ENCODE results near the gene PCSK1N. TPM values are rescaled to one million over a fixed set of nuclear protein-coding genes. Genes with fewer than 3 reads are reported as not detected.

Gene PCSK1N
- total and polyA plus RNA-seq, 2 of the 13 experiments (the other 11 are each of a cell fraction or from before 2014, with no cell fraction given): 4.5 to 14.0 TPM

DNA sequence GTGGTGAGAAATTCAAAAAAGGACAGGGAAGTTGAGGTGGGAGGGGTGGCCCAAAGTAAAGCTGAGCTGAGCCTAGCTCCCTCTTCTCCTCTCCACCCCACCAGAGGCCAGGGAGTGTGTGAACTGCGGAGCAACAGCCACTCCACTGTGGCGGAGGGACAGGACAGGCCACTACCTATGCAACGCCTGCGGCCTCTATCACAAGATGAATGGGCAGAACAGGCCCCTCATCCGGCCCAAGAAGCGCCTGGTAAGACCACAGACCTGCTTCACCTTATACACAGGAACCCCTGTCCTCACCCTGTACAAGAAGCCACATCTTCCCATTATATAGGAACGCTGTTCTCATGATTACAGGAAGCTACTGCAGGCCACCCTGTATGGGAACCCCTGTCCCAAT lies 43.2 kb downstream of the PCSK1N start:
- in situ Hi-C loops (cut with HindIII; ENCODE audit: extremely low pct_ligation_motif_present, low pct_unique_long_range_greater_than_20kb) (no loop called here), intact Hi-C loops (cut with micrococcal nuclease; ENCODE audit: unreplicated experiment) (no loop called here)
- Histone ChIP-seq H3K9ac (ENCODE audit: insufficient read depth, low read depth, low read length) (no peak overlapping the region), H3K79me2 (ENCODE audit: insufficient read depth, low read length) (no peaks in the 10 kb centered on the region), H3K27me3 (ENCODE audit: control insufficient read depth in 1 of 2, insufficient read depth in 2 of 2, low read length in 2 of 2) (no peaks in the 10 kb centered on the region; a peak in 1 of 5 replicates), H3K4me2 (ENCODE audit: low read depth, low read length) (no peak overlapping the region), H3K9me3 (ENCODE audit: low read length) (no peaks in the 10 kb centered on the region), H4K20me1 (ENCODE audit: insufficient read depth, low read length) (no peaks in the 10 kb centered on the region), H3K27ac (ENCODE audit: extremely low read length, insufficient read depth, low read length) (no peak overlapping the region), H3K36me3 (replicated peaks in 1 of 2; ENCODE audit: control insufficient read depth in 1 of 2, insufficient read depth in 2 of 2, low read length in 2 of 2) (no peaks in the 10 kb centered on the region), H3K4me1 (ENCODE audit: insufficient read depth, low read length) (peaks cover 30% of the 10 kb centered on the region), H2AFZ (ENCODE audit: low read length) (no peak overlapping the region), H3K4me3 (replicated peaks in 1 of 3; ENCODE audit: insufficient read depth in 1 of 3, low read depth in 2 of 3, low read length in 3 of 3) (no peak overlapping the region)
- 60% methylated on average over 1 of the region's 7 CpGs for WGBS (ENCODE audit: low lambda C conversion rate)
- no TSS peak for BruUV-seq (replicated peaks)
- no peak for FAIRE-seq
- ChIA-PET CTCF (ENCODE audit: low intra/inter-chr PET ratio, low total read pairs) (no interaction called here), POLR2A (no interaction called here)
- ATAC-seq: no peak
- TF ChIP-seq AHDC1 (CRISPR knock-in tag; IDR thresholded peaks at IDR 0.05; ENCODE audit: borderline replicate concordance): no peak
- no peak for DNase-seq (ENCODE audit: low spot score)
